GM19463 (cell line): ENCODE data around the gene CCL25.

ENCODE experiments used
- ATAC-seq: cut with Tn5 transposase; IDR thresholded peaks from one replicate; pipeline ENCODE4 v1.9.1; 2021; ENCODE audit warnings: mild to moderate bottlenecking, moderate library complexity; ENCODE audit not compliant: unreplicated experiment

Gene CCL25

GRCh38 chr19:8109455-8109854 is 56.9 kb downstream of the CCL25 start:
- ATAC-seq: no peak

GRCh38 chr19:8109890-8110662 is 57.5 kb downstream of the CCL25 start:
- no peak for ATAC-seq

GRCh38 chr19:8110931-8111330 is 58.4 kb downstream of the CCL25 start:
- ATAC-seq: no peak

- ATAC-seq: no peak
Observed at GRCh38 chr19:8111376-8111775, 58.8 kb downstream of the CCL25 start.
